WTC11 (cell line): ENCODE measurements around the gene LINC00305. TPM values are rescaled to one million over a fixed set of nuclear protein-coding genes. Genes with fewer than 3 reads are reported as not detected.
A peak's percentile ranks its signal among the peaks of the same experiment; 100 is the strongest.

Source experiments
- ATAC-seq: fragments of 200-7000 bp; cut with Tn5 transposase; 2 replicates; pipeline ENCODE4 v1.10.0; 2021; ENCODE audit warnings: mild to moderate bottlenecking, moderate library complexity
- CTCF ChIA-PET: fragments of 300-600 bp; sonication (Branson Sonifier 250); formaldehyde crosslinking; loops from one replicate; lab custom pipeline; 2021; ENCODE audit warnings: antibody characterized with exemption; lab: Charles Lee
- POLR2A ChIA-PET: fragments of 350-600 bp; sonication (Branson Sonifier 250); formaldehyde crosslinking; loops from one replicate; lab custom pipeline; 2021; ENCODE audit warnings: antibody characterized with exemption; lab: Charles Lee
- DNase-seq: peaks from one replicate; pipeline ENCODE4 v3.0.0; 2021; ENCODE audit warnings: low spot score
- H3K27ac Mint-ChIP-seq: 2 replicates; pipeline ENCODE4 v1.8.0; 2021; ENCODE audit warnings: mixed read lengths
- H3K27me3 Mint-ChIP-seq: 2 replicates; pipeline ENCODE4 v1.8.0; 2021; ENCODE audit warnings: low read depth, mild to moderate bottlenecking, moderate library complexity, mixed read lengths
- H3K36me3 Mint-ChIP-seq: 2 replicates; pipeline ENCODE4 v1.8.0; 2021; ENCODE audit warnings: mixed read lengths
- H3K4me1 Mint-ChIP-seq: 2 replicates; pipeline ENCODE4 v1.8.0; 2022; ENCODE audit warnings: mixed read lengths
- H3K4me3 Mint-ChIP-seq: 2 replicates; pipeline ENCODE4 v1.8.0; 2021; ENCODE audit warnings: mild to moderate bottlenecking, moderate library complexity, mixed read lengths
- H3K9me3 Mint-ChIP-seq: 2 replicates; pipeline ENCODE4 v1.8.0; 2021; ENCODE audit warnings: mixed read lengths
- ATF6 ChIP-seq: sonication (generic); formaldehyde crosslinking; IDR thresholded peaks from 2 replicates; pipeline ENCODE4 v1.8.1; 2023; ENCODE audit warnings: mild to moderate bottlenecking, missing genetic modification reagents
- CBFB ChIP-seq: sonication (generic); formaldehyde crosslinking; IDR thresholded peaks from 2 replicates; pipeline ENCODE4 v1.8.1; 2022; ENCODE audit warnings: mild to moderate bottlenecking, low read depth, missing genetic modification reagents
- CTCF ChIP-seq: fragments of 200-600 bp; IDR thresholded peaks from 2 replicates; pipeline ENCODE4 v1.8.0; 2022; ENCODE audit warnings: antibody characterized with exemption
- GABPB1 ChIP-seq: sonication (generic); formaldehyde crosslinking; IDR thresholded peaks from 2 replicates; pipeline ENCODE4 v1.8.1; 2023; ENCODE audit warnings: mild to moderate bottlenecking, missing genetic modification reagents
- GTF2I ChIP-seq: fragments of 250-450 bp; sonication (Bioruptor Pico); conservative IDR thresholded peaks from 2 replicates; pipeline ENCODE4 v1.4.0; 2021; ENCODE audit warnings: mild to moderate bottlenecking
- HMGA2 ChIP-seq: fragments of 250-450 bp; sonication (Bioruptor Pico); IDR thresholded peaks from 2 replicates; pipeline ENCODE4 v1.4.0; 2021; ENCODE audit warnings: mild to moderate bottlenecking, moderate library complexity
- IRF2 ChIP-seq: sonication (generic); formaldehyde crosslinking; IDR thresholded peaks from 2 replicates; pipeline ENCODE4 v1.8.0; 2022; ENCODE audit warnings: low read depth, missing genetic modification reagents, borderline replicate concordance
- JUN ChIP-seq: sonication (generic); formaldehyde crosslinking; IDR thresholded peaks from 2 replicates; pipeline ENCODE4 v1.8.0; 2023; ENCODE audit warnings: mild to moderate bottlenecking, missing genetic modification reagents
- KAT7 ChIP-seq: sonication (generic); formaldehyde crosslinking; IDR thresholded peaks from 2 replicates; pipeline ENCODE4 v1.8.1; 2023; ENCODE audit warnings: missing genetic modification reagents, mild to moderate bottlenecking, borderline replicate concordance
- NR2C2 ChIP-seq: sonication (generic); formaldehyde crosslinking; IDR thresholded peaks from 2 replicates; pipeline ENCODE4 v1.8.0; 2022; ENCODE audit warnings: mild to moderate bottlenecking, missing genetic modification reagents
- RELA ChIP-seq: sonication (generic); formaldehyde crosslinking; IDR thresholded peaks from 2 replicates; pipeline ENCODE4 v1.8.1; 2022; ENCODE audit warnings: missing genetic modification reagents, mild to moderate bottlenecking, borderline replicate concordance
- RORB ChIP-seq: fragments of 250-450 bp; sonication (Bioruptor Pico); IDR thresholded peaks from 2 replicates; pipeline ENCODE4 v1.9.0; 2021; ENCODE audit warnings: mild to moderate bottlenecking
- TCF7 ChIP-seq: sonication (generic); formaldehyde crosslinking; IDR thresholded peaks from 2 replicates; pipeline ENCODE4 v1.8.0; 2022; ENCODE audit warnings: mild to moderate bottlenecking, low read depth, missing genetic modification reagents, moderate library complexity
- ZMAT4 ChIP-seq: fragments of 250-450 bp; sonication (Bioruptor Pico); IDR thresholded peaks from 2 replicates; pipeline ENCODE4 v1.9.0; 2021; ENCODE audit warnings: mild to moderate bottlenecking
- ZNF121 ChIP-seq: sonication (generic); formaldehyde crosslinking; IDR thresholded peaks from 2 replicates; pipeline ENCODE4 v1.8.0; 2023; ENCODE audit warnings: missing genetic modification reagents
- ZNF219 ChIP-seq: sonication (generic); formaldehyde crosslinking; IDR thresholded peaks from 2 replicates; pipeline ENCODE4 v1.8.0; 2023; ENCODE audit warnings: missing genetic modification reagents, mild to moderate bottlenecking, borderline replicate concordance
- ZNF317 ChIP-seq: sonication (generic); formaldehyde crosslinking; IDR thresholded peaks from 2 replicates; pipeline ENCODE4 v1.8.1; 2023; ENCODE audit warnings: low read depth, mild to moderate bottlenecking, moderate library complexity, missing genetic modification reagents, borderline replicate concordance
- ZSCAN18 ChIP-seq: fragments of 250-450 bp; sonication (Bioruptor Pico); IDR thresholded peaks from 2 replicates; pipeline ENCODE4 v2.1.2; 2022; ENCODE audit warnings: mild to moderate bottlenecking, moderate library complexity
- total RNA-seq: library from RNA; stranded (reverse); gene quantifications from 3 replicates; pipeline ENCODE4 v1.2.3, GENCODE V29; 2021
- TF ChIP-seq, protein P1 (sequence below): sonication (generic); formaldehyde crosslinking; IDR thresholded peaks from 2 replicates; pipeline ENCODE4 v1.8.1; 2022; ENCODE audit warnings: low read depth, missing genetic modification reagents, borderline replicate concordance
- TF ChIP-seq, protein P2 (sequence below): sonication (generic); formaldehyde crosslinking; IDR thresholded peaks from 2 replicates; pipeline ENCODE4 v1.8.0; 2022; ENCODE audit warnings: mild to moderate bottlenecking, missing genetic modification reagents
- TF ChIP-seq, protein P3 (sequence below): fragments of 250-450 bp; sonication (Bioruptor Pico); IDR thresholded peaks from 2 replicates; pipeline ENCODE4 v1.9.0; 2021; ENCODE audit warnings: mild to moderate bottlenecking
- TF ChIP-seq, protein P4 (sequence below): fragments of 250-450 bp; sonication (Bioruptor Pico); IDR thresholded peaks from 2 replicates; pipeline ENCODE4 v1.8.0; 2021; ENCODE audit warnings: mild to moderate bottlenecking

LINC00305 gene
- total RNA-seq, 1 experiment from 2014 or later: not detected

- CTCF ChIA-PET: interaction anchor here (1.0 to 1.6 kb wide), 4 partner anchors 61 to 227 kb away, joined by 3 to 7 read pairs (median 4); no protein-coding TSS in a partner anchor
- peaks cover 11% of the 10 kb centered on the region for H3K9me3 Mint-ChIP-seq
- peak; percentile 82 for ATAC-seq
- no peak overlapping the region for H3K27ac Mint-ChIP-seq
- POLR2A ChIA-PET: no interaction called here
- H3K27me3 Mint-ChIP-seq: no peaks in the 10 kb centered on the region
- TF ChIP-seq, protein P1, sequence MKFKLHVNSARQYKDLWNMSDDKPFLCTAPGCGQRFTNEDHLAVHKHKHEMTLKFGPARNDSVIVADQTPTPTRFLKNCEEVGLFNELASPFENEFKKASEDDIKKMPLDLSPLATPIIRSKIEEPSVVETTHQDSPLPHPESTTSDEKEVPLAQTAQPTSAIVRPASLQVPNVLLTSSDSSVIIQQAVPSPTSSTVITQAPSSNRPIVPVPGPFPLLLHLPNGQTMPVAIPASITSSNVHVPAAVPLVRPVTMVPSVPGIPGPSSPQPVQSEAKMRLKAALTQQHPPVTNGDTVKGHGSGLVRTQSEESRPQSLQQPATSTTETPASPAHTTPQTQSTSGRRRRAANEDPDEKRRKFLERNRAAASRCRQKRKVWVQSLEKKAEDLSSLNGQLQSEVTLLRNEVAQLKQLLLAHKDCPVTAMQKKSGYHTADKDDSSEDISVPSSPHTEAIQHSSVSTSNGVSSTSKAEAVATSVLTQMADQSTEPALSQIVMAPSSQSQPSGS (CRISPR knock-in tag): no peak
- TF ChIP-seq GABPB1: no peak
- no peak for TF ChIP-seq GTF2I
- peak; percentile 48 for TF ChIP-seq CTCF
- TF ChIP-seq, protein P2, sequence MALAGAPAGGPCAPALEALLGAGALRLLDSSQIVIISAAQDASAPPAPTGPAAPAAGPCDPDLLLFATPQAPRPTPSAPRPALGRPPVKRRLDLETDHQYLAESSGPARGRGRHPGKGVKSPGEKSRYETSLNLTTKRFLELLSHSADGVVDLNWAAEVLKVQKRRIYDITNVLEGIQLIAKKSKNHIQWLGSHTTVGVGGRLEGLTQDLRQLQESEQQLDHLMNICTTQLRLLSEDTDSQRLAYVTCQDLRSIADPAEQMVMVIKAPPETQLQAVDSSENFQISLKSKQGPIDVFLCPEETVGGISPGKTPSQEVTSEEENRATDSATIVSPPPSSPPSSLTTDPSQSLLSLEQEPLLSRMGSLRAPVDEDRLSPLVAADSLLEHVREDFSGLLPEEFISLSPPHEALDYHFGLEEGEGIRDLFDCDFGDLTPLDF: no peak
- no peak for TF ChIP-seq ATF6 (CRISPR knock-in tag)
- TF ChIP-seq RELA (CRISPR knock-in tag): no peak
- peaks cover 6% of the 10 kb centered on the region; the same call in 1 of the 2 replicates for H3K4me1 Mint-ChIP-seq
- peak; percentile 50 for DNase-seq
- no peak overlapping the region for H3K4me3 Mint-ChIP-seq
- no peaks in the 10 kb centered on the region for H3K36me3 Mint-ChIP-seq
Measured at GRCh38 chr18:64103986-64104385, 44.9 kb downstream of the LINC00305 start.

- H3K4me1 Mint-ChIP-seq: peaks cover 6% of the 10 kb centered on the region; the same call in 1 of the 2 replicates
- H3K9me3 Mint-ChIP-seq: no peaks in the 10 kb centered on the region
- H3K36me3 Mint-ChIP-seq: no peaks in the 10 kb centered on the region
- TF ChIP-seq ZMAT4 (CRISPR knock-in tag) (no peak), HMGA2 (no peak), ZNF317 (CRISPR knock-in tag) (no peak), TCF7 (no peak), IRF2 (CRISPR knock-in tag) (no peak), ZSCAN18 (CRISPR knock-in tag) (no peak), NR2C2 (CRISPR knock-in tag) (no peak), KAT7 (CRISPR knock-in tag) (no peak), JUN (CRISPR knock-in tag) (no peak), CBFB (CRISPR knock-in tag) (no peak), ZNF121 (CRISPR knock-in tag) (no peak), RORB (CRISPR knock-in tag) (no peak), ZNF219 (CRISPR knock-in tag) (no peak)
- TF ChIP-seq, protein P3, sequence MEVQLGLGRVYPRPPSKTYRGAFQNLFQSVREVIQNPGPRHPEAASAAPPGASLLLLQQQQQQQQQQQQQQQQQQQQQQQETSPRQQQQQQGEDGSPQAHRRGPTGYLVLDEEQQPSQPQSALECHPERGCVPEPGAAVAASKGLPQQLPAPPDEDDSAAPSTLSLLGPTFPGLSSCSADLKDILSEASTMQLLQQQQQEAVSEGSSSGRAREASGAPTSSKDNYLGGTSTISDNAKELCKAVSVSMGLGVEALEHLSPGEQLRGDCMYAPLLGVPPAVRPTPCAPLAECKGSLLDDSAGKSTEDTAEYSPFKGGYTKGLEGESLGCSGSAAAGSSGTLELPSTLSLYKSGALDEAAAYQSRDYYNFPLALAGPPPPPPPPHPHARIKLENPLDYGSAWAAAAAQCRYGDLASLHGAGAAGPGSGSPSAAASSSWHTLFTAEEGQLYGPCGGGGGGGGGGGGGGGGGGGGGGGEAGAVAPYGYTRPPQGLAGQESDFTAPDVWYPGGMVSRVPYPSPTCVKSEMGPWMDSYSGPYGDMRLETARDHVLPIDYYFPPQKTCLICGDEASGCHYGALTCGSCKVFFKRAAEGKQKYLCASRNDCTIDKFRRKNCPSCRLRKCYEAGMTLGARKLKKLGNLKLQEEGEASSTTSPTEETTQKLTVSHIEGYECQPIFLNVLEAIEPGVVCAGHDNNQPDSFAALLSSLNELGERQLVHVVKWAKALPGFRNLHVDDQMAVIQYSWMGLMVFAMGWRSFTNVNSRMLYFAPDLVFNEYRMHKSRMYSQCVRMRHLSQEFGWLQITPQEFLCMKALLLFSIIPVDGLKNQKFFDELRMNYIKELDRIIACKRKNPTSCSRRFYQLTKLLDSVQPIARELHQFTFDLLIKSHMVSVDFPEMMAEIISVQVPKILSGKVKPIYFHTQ: no peak
- TF ChIP-seq, protein P4, sequence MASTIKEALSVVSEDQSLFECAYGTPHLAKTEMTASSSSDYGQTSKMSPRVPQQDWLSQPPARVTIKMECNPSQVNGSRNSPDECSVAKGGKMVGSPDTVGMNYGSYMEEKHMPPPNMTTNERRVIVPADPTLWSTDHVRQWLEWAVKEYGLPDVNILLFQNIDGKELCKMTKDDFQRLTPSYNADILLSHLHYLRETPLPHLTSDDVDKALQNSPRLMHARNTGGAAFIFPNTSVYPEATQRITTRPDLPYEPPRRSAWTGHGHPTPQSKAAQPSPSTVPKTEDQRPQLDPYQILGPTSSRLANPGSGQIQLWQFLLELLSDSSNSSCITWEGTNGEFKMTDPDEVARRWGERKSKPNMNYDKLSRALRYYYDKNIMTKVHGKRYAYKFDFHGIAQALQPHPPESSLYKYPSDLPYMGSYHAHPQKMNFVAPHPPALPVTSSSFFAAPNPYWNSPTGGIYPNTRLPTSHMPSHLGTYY (CRISPR knock-in tag): no peak
- ChIA-PET CTCF (no interaction called here), POLR2A (no interaction called here)
- no peaks in the 10 kb centered on the region for H3K27me3 Mint-ChIP-seq
- no peak for ATAC-seq
- H3K27ac Mint-ChIP-seq: no peak overlapping the region
- DNase-seq: no peak
- no peak overlapping the region for H3K4me3 Mint-ChIP-seq
Measured at GRCh38 chr18:64100116-64100922, 48.6 kb downstream of the LINC00305 start.
